Endodermal cell (in vitro differentiated cells): ENCODE measurements around the gene CCDC192. TPM values are rescaled to one million over a fixed set of nuclear protein-coding genes. Genes with fewer than 3 reads are reported as not detected.

ENCODE experiments used
- DNase-seq: peaks from one replicate; pipeline ENCODE4 v3.0.0-alpha.2; 2017
- H3K27ac ChIP-seq: 2 replicates; pipeline ENCODE4 v1.5.1; 2013; ENCODE audit warnings: mild to moderate bottlenecking, low read depth, low read length, moderate library complexity
- H3K27me3 ChIP-seq: 2 replicates; pipeline ENCODE4 v1.6.1; 2013; ENCODE audit warnings: mild to moderate bottlenecking, low read length, moderate library complexity; ENCODE audit not compliant: insufficient read depth, control insufficient read depth, poor library complexity, severe bottlenecking
- H3K36me3 ChIP-seq: 2 replicates; pipeline ENCODE4 v1.7.0; 2013; ENCODE audit warnings: mild to moderate bottlenecking, low read length, moderate library complexity; ENCODE audit not compliant: control insufficient read depth, insufficient read depth
- H3K4me1 ChIP-seq: one replicate; pipeline ENCODE4 v1.7.0; 2013; ENCODE audit warnings: low read length; ENCODE audit not compliant: control insufficient read depth, insufficient read depth
- H3K4me3 ChIP-seq: 2 replicates; pipeline ENCODE4 v1.5.1; 2013; ENCODE audit warnings: mild to moderate bottlenecking, low read length, moderate library complexity
- H3K9ac ChIP-seq: 2 replicates; pipeline ENCODE4 v1.6.1; 2013; ENCODE audit warnings: mild to moderate bottlenecking, low read length, moderate library complexity; ENCODE audit not compliant: poor library complexity, severe bottlenecking; ENCODE audit errors: extremely low read depth
- H3K9me3 ChIP-seq: 2 replicates; pipeline ENCODE4 v1.6.1; 2013; ENCODE audit warnings: mild to moderate bottlenecking, low read length, moderate library complexity; ENCODE audit not compliant: control insufficient read depth
- H3K27ac Mint-ChIP-seq: 2 replicates; pipeline ENCODE4 v1.8.0; 2020; ENCODE audit warnings: mixed read lengths
- H3K27me3 Mint-ChIP-seq: 2 replicates; pipeline ENCODE4 v1.8.0; 2021; ENCODE audit warnings: mild to moderate bottlenecking, mixed read lengths; ENCODE audit not compliant: insufficient read depth
- H3K36me3 Mint-ChIP-seq: 2 replicates; pipeline ENCODE4 v1.8.0; 2020; ENCODE audit warnings: low read depth, mixed read lengths
- H3K4me1 Mint-ChIP-seq: 2 replicates; pipeline ENCODE4 v1.8.0; 2020; ENCODE audit warnings: mixed read lengths
- H3K4me3 Mint-ChIP-seq: 2 replicates; pipeline ENCODE4 v1.8.0; 2020; ENCODE audit warnings: mild to moderate bottlenecking, moderate library complexity, mixed read lengths
- H3K9me3 Mint-ChIP-seq: 2 replicates; pipeline ENCODE4 v1.8.0; 2020; ENCODE audit warnings: mild to moderate bottlenecking, mixed read lengths
- CTCF ChIP-seq: fragments of 200-600 bp; sonication (generic); conservative IDR thresholded peaks from 2 replicates; pipeline ENCODE4 v1.5.0; 2021; ENCODE audit warnings: antibody characterized with exemption, mild to moderate bottlenecking
- WGBS, 2 experiments: methylation state at CpG; one replicate each; pipeline versions ENCODE4 v1.1.5 to v1.1.7; 2013; ENCODE audit warnings: missing lambda C conversion rate in 2 of 2, mixed read lengths in 1 of 2; ENCODE audit not compliant: insufficient coverage in 1 of 2, insufficient read length in 1 of 2; 5-methylcytosine and 5-hydroxymethylcytosine counted together
- total RNA-seq, 2 donors: library from RNA; stranded (reverse); fragmentation: NEBNext Ultra II Directional in 1 of 2; extraction: Animal tissue kit (Norgen Biotek cat#: 25700) in 1 of 2; gene quantifications; 2 replicates in 1 of 2; 3 replicates in 1 of 2; pipeline ENCODE4 v1.2.1, GENCODE V29; 2021

Gene CCDC192
- total RNA-seq, 2 donors from 2014 or later = 0.48 to 1.3 TPM

- Mint-ChIP-seq H3K9me3 (no peaks in the 10 kb centered on the region), H3K4me1 (peaks cover 41% of the 10 kb centered on the region), H3K36me3 (no peaks in the 10 kb centered on the region), H3K4me3 (no peak overlapping the region), H3K27me3 (no peaks in the 10 kb centered on the region), H3K27ac (no peak overlapping the region)
- Histone ChIP-seq H3K9ac (no peak overlapping the region), H3K36me3 (no peaks in the 10 kb centered on the region), H3K27me3 (no peaks in the 10 kb centered on the region), H3K4me3 (no peak overlapping the region), H3K4me1 (peaks cover 17% of the 10 kb centered on the region), H3K27ac (no peak overlapping the region), H3K9me3 (no peaks in the 10 kb centered on the region)
- TF ChIP-seq CTCF = no peak
- DNase-seq = no peak
Measured at GRCh38 chr5:127761869-127762268, 58.7 kb downstream of the CCDC192 start.

DNA sequence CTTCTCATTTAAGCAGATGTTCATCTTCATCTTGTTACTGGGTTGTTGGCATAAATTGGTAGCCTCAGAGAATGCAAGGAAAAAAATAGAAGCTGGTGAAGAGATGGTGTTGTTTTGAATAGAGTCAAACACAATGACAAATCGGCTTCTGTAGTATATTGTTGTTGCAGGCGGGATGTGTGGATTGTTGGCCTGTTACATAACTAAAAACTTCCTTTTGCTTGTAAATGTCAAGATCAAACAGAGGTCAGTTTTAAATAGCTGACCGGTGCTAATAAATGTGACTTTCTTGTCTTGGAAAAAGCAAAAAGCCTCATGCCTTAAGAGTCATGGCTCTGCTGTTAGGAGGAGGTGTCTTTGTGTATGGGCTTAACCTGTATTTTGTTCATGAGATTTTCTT lies 59.2 kb downstream of the CCDC192 start:
- H3K4me3 Mint-ChIP-seq = no peak overlapping the region
- no peak for DNase-seq
- no peak overlapping the region for H3K9ac ChIP-seq
- no peaks in the 10 kb centered on the region for H3K36me3 Mint-ChIP-seq
- H3K4me1 ChIP-seq = peaks cover 17% of the 10 kb centered on the region
- H3K27me3 ChIP-seq = no peaks in the 10 kb centered on the region
- H3K27ac Mint-ChIP-seq = no peak overlapping the region
- H3K27me3 Mint-ChIP-seq = no peaks in the 10 kb centered on the region
- H3K9me3 ChIP-seq = no peaks in the 10 kb centered on the region
- H3K4me1 Mint-ChIP-seq = peaks cover 41% of the 10 kb centered on the region
- no peak for TF ChIP-seq CTCF
- H3K27ac ChIP-seq = no peak overlapping the region
- WGBS, 2 experiments = 89% methylated on average over 3 of the region's 3 CpGs; no CpG with 5 or more reads in 1 of the 2 experiments
- no peaks in the 10 kb centered on the region for H3K36me3 ChIP-seq
- H3K9me3 Mint-ChIP-seq = no peaks in the 10 kb centered on the region
- H3K4me3 ChIP-seq = no peak overlapping the region

DNA sequence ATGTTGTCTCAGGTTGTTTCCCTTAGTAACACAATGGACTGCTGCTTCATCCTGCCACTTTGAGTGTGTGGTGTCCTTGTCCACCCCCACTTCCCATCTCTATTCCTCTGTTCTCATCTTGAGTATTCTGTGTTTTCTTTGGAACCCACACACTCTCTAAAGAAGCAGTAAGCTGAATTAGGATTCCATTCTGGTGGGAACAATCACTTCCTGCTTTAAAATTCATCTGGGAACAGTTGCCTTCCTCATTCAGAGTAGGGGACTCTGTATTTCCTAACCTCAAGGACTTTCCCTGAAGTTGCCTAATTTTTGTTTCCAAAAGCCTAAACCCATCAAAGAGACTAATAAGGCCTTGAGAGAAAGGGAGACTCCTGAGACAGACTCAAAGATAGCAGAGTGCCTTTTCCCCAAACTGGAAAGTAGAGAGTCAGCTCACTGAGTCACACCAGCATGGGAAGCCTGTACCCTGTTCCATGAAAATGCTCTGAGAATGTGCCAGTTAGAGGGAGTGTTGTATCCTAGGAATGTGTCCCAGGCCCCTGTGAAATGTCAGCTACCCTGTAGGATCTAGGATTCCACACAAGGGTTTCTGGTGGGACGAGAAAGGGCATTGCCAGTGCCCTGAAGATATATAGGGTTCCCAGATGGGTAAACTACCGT lies 63.6 kb downstream of the CCDC192 start:
- H3K36me3 ChIP-seq = no peaks in the 10 kb centered on the region
- Mint-ChIP-seq H3K27me3 (no peaks in the 10 kb centered on the region), H3K27ac (no peak overlapping the region), H3K4me1 (peaks cover 11% of the 10 kb centered on the region), H3K9me3 (no peaks in the 10 kb centered on the region), H3K4me3 (no peak overlapping the region), H3K36me3 (no peaks in the 10 kb centered on the region)
- H3K4me1 ChIP-seq = no peaks in the 10 kb centered on the region
- DNase-seq = no peak
- no peaks in the 10 kb centered on the region for H3K27me3 ChIP-seq
- H3K4me3 ChIP-seq = no peak overlapping the region
- H3K27ac ChIP-seq = no peak overlapping the region
- WGBS, 2 experiments = 93 to 100% methylated on average over 2 of the region's 2 CpGs
- TF ChIP-seq CTCF = no peak
- H3K9me3 ChIP-seq = no peaks in the 10 kb centered on the region
- no peak overlapping the region for H3K9ac ChIP-seq
